Measurements from ENCODE around the gene OTULIN. TPM values are rescaled to one million over a fixed set of nuclear protein-coding genes. Genes with fewer than 3 reads are reported as not detected.
A peak's percentile ranks its signal among the peaks of the same experiment; 100 is the strongest.

The OTULIN gene
- total RNA-seq, 1 donor from 2014 or later, result 10.4 TPM

GRCh38 chr5:14723701-14724132, 59.2 kb downstream of the OTULIN start:
- Histone ChIP-seq H3K27me3 (ENCODE audit: control insufficient read depth in 3 of 3, insufficient read depth in 3 of 3, low read length in 3 of 3) (no peaks in the 10 kb centered on the region), H3K4me1 (ENCODE audit: control insufficient read depth in 3 of 3, insufficient read depth in 3 of 3, low read length in 3 of 3) (peaks cover 33 to 49% (median 40%) of the 10 kb centered on the region in 3 donors), H3K9ac (ENCODE audit: low read depth in 1 of 3, low read length in 3 of 3) (no peak overlapping the region), H3K36me3 (ENCODE audit: control insufficient read depth in 3 of 3, insufficient read depth in 3 of 3, low read length in 3 of 3) (no peaks in the 10 kb centered on the region), H3K9me3 (ENCODE audit: control insufficient read depth in 3 of 3, low read length in 3 of 3) (no peaks in the 10 kb centered on the region), H3K4me3 (ENCODE audit: low read length in 3 of 3) (no peak overlapping the region), H3K27ac (ENCODE audit: low read depth, low read length) (no peak overlapping the region)

- no peak overlapping the region for H3K4me3 ChIP-seq (ENCODE audit: low read length in 3 of 3)
- no peaks in the 10 kb centered on the region for H3K9me3 ChIP-seq (ENCODE audit: control insufficient read depth in 3 of 3, low read length in 3 of 3)
- H3K36me3 ChIP-seq (ENCODE audit: control insufficient read depth in 3 of 3, insufficient read depth in 3 of 3, low read length in 3 of 3), result peaks cover 0 to 3% (median 0%) of the 10 kb centered on the region in 3 donors
- no peak overlapping the region for H3K27ac ChIP-seq (ENCODE audit: low read depth, low read length)
- no peaks in the 10 kb centered on the region for H3K27me3 ChIP-seq (ENCODE audit: control insufficient read depth in 3 of 3, insufficient read depth in 3 of 3, low read length in 3 of 3)
- peaks cover 35 to 52% (median 46%) of the 10 kb centered on the region in 3 donors for H3K4me1 ChIP-seq (ENCODE audit: control insufficient read depth in 3 of 3, insufficient read depth in 3 of 3, low read length in 3 of 3)
- no peak overlapping the region for H3K9ac ChIP-seq (ENCODE audit: low read depth in 1 of 3, low read length in 3 of 3)
Measured at GRCh38 chr5:14724633-14725032, 60.1 kb downstream of the OTULIN start.

GRCh38 chr5:14726066-14726838, 61.7 kb downstream of the OTULIN start:
- H3K4me1 ChIP-seq (ENCODE audit: control insufficient read depth in 3 of 3, insufficient read depth in 3 of 3, low read length in 3 of 3), result peaks cover 35 to 52% (median 46%) of the 10 kb centered on the region in 3 donors
- H3K27ac ChIP-seq (ENCODE audit: low read depth, low read length), result peak overlapping the region; percentile 54
- no peaks in the 10 kb centered on the region for H3K27me3 ChIP-seq (ENCODE audit: control insufficient read depth in 3 of 3, insufficient read depth in 3 of 3, low read length in 3 of 3)
- H3K36me3 ChIP-seq (ENCODE audit: control insufficient read depth in 3 of 3, insufficient read depth in 3 of 3, low read length in 3 of 3), result peaks cover 0 to 10% (median 0%) of the 10 kb centered on the region in 3 donors
- H3K9me3 ChIP-seq (ENCODE audit: control insufficient read depth in 3 of 3, low read length in 3 of 3), result no peaks in the 10 kb centered on the region
- H3K9ac ChIP-seq (ENCODE audit: low read depth in 1 of 3, low read length in 3 of 3), result peak overlapping the region in 2 of 3 donors; percentile 4 to 58
- H3K4me3 ChIP-seq (ENCODE audit: low read length in 3 of 3), result peak overlapping the region in 2 of 3 donors; percentile 41 to 52

- H3K9me3 ChIP-seq (ENCODE audit: control insufficient read depth in 3 of 3, low read length in 3 of 3), result no peaks in the 10 kb centered on the region
- no peaks in the 10 kb centered on the region for H3K27me3 ChIP-seq (ENCODE audit: control insufficient read depth in 3 of 3, insufficient read depth in 3 of 3, low read length in 3 of 3)
- peak overlapping the region; percentile 54 for H3K27ac ChIP-seq (ENCODE audit: low read depth, low read length)
- peaks cover 35 to 50% (median 46%) of the 10 kb centered on the region in 3 donors for H3K4me1 ChIP-seq (ENCODE audit: control insufficient read depth in 3 of 3, insufficient read depth in 3 of 3, low read length in 3 of 3)
- H3K9ac ChIP-seq (ENCODE audit: low read depth in 1 of 3, low read length in 3 of 3), result peak overlapping the region; percentile 35 to 48 (median 37)
- H3K36me3 ChIP-seq (ENCODE audit: control insufficient read depth in 3 of 3, insufficient read depth in 3 of 3, low read length in 3 of 3), result peaks cover 0 to 13% (median 0%) of the 10 kb centered on the region in 3 donors
- H3K4me3 ChIP-seq (ENCODE audit: low read length in 3 of 3), result peak overlapping the region in 1 of 3 donors; percentile 2
Measured at GRCh38 chr5:14727428-14727865, 62.9 kb downstream of the OTULIN start.

GRCh38 chr5:14727928-14728458, 63.5 kb downstream of the OTULIN start:
- Histone ChIP-seq H3K27ac (ENCODE audit: low read depth, low read length) (peak overlapping the region; percentile 54), H3K9me3 (ENCODE audit: control insufficient read depth in 3 of 3, low read length in 3 of 3) (no peaks in the 10 kb centered on the region)

GRCh38 chr5:14728459-14728938, 64.0 kb downstream of the OTULIN start:
- Histone ChIP-seq H3K36me3 (ENCODE audit: control insufficient read depth in 3 of 3, insufficient read depth in 3 of 3, low read length in 3 of 3) (peaks cover 0 to 17% (median 4%) of the 10 kb centered on the region in 3 donors), H3K27ac (ENCODE audit: low read depth, low read length) (peak overlapping the region; percentile 54), H3K4me3 (ENCODE audit: low read length in 3 of 3) (no peak overlapping the region), H3K9ac (ENCODE audit: low read depth in 1 of 3, low read length in 3 of 3) (peak overlapping the region in 2 of 3 donors; percentile 38 to 64), H3K27me3 (ENCODE audit: control insufficient read depth in 3 of 3, insufficient read depth in 3 of 3, low read length in 3 of 3) (no peaks in the 10 kb centered on the region), H3K4me1 (ENCODE audit: control insufficient read depth in 3 of 3, insufficient read depth in 3 of 3, low read length in 3 of 3) (peaks cover 35 to 51% (median 48%) of the 10 kb centered on the region in 3 donors), H3K9me3 (ENCODE audit: control insufficient read depth in 3 of 3, low read length in 3 of 3) (no peaks in the 10 kb centered on the region)

More at GRCh38 chr5:14727928-14728458, 63.5 kb downstream of the OTULIN start:
- Histone ChIP-seq H3K36me3 (ENCODE audit: control insufficient read depth in 3 of 3, insufficient read depth in 3 of 3, low read length in 3 of 3) (peaks cover 0 to 13% (median 4%) of the 10 kb centered on the region in 3 donors), H3K4me3 (ENCODE audit: low read length in 3 of 3) (no peak overlapping the region), H3K9ac (ENCODE audit: low read depth in 1 of 3, low read length in 3 of 3) (peak overlapping the region in 1 of 3 donors; percentile 57), H3K27me3 (ENCODE audit: control insufficient read depth in 3 of 3, insufficient read depth in 3 of 3, low read length in 3 of 3) (no peaks in the 10 kb centered on the region), H3K4me1 (ENCODE audit: control insufficient read depth in 3 of 3, insufficient read depth in 3 of 3, low read length in 3 of 3) (peaks cover 35 to 51% (median 46%) of the 10 kb centered on the region in 3 donors)

- Histone ChIP-seq H3K4me3 (ENCODE audit: low read length in 3 of 3) (no peak overlapping the region), H3K27me3 (ENCODE audit: control insufficient read depth in 3 of 3, insufficient read depth in 3 of 3, low read length in 3 of 3) (no peaks in the 10 kb centered on the region), H3K36me3 (ENCODE audit: control insufficient read depth in 3 of 3, insufficient read depth in 3 of 3, low read length in 3 of 3) (peaks cover 0 to 20% (median 4%) of the 10 kb centered on the region in 3 donors), H3K4me1 (ENCODE audit: control insufficient read depth in 3 of 3, insufficient read depth in 3 of 3, low read length in 3 of 3) (peaks cover 35 to 47% (median 45%) of the 10 kb centered on the region in 3 donors), H3K9me3 (ENCODE audit: control insufficient read depth in 3 of 3, low read length in 3 of 3) (no peaks in the 10 kb centered on the region), H3K9ac (ENCODE audit: low read depth in 1 of 3, low read length in 3 of 3) (no peak overlapping the region), H3K27ac (ENCODE audit: low read depth, low read length) (no peak overlapping the region)
Measured at GRCh38 chr5:14729448-14730385, 65.2 kb downstream of the OTULIN start.

GRCh38 chr5:14730466-14730865, 65.9 kb downstream of the OTULIN start:
- no peak overlapping the region for H3K4me3 ChIP-seq (ENCODE audit: low read length in 3 of 3)
- H3K9me3 ChIP-seq (ENCODE audit: control insufficient read depth in 3 of 3, low read length in 3 of 3), result no peaks in the 10 kb centered on the region
- no peak overlapping the region for H3K27ac ChIP-seq (ENCODE audit: low read depth, low read length)
- H3K36me3 ChIP-seq (ENCODE audit: control insufficient read depth in 3 of 3, insufficient read depth in 3 of 3, low read length in 3 of 3), result peaks cover 0 to 20% (median 7%) of the 10 kb centered on the region in 3 donors
- H3K4me1 ChIP-seq (ENCODE audit: control insufficient read depth in 3 of 3, insufficient read depth in 3 of 3, low read length in 3 of 3), result peaks cover 30 to 42% (median 40%) of the 10 kb centered on the region in 3 donors
- H3K27me3 ChIP-seq (ENCODE audit: control insufficient read depth in 3 of 3, insufficient read depth in 3 of 3, low read length in 3 of 3), result no peaks in the 10 kb centered on the region
- no peak overlapping the region for H3K9ac ChIP-seq (ENCODE audit: low read depth in 1 of 3, low read length in 3 of 3)

- Histone ChIP-seq H3K4me1 (ENCODE audit: control insufficient read depth in 3 of 3, insufficient read depth in 3 of 3, low read length in 3 of 3) (peaks cover 32 to 43% (median 39%) of the 10 kb centered on the region in 3 donors), H3K27me3 (ENCODE audit: control insufficient read depth in 3 of 3, insufficient read depth in 3 of 3, low read length in 3 of 3) (no peaks in the 10 kb centered on the region), H3K9ac (ENCODE audit: low read depth in 1 of 3, low read length in 3 of 3) (no peak overlapping the region), H3K4me3 (ENCODE audit: low read length in 3 of 3) (no peak overlapping the region), H3K9me3 (ENCODE audit: control insufficient read depth in 3 of 3, low read length in 3 of 3) (no peaks in the 10 kb centered on the region), H3K36me3 (ENCODE audit: control insufficient read depth in 3 of 3, insufficient read depth in 3 of 3, low read length in 3 of 3) (peaks cover 0 to 20% (median 7%) of the 10 kb centered on the region in 3 donors), H3K27ac (ENCODE audit: low read depth, low read length) (no peak overlapping the region)
Measured at GRCh38 chr5:14730881-14731280, 66.4 kb downstream of the OTULIN start.

All from skeletal muscle tissue (tissue), 4 donors.